SK-N-SH (cell line): ENCODE results near the gene WNT2. TPM values are rescaled to one million over a fixed set of nuclear protein-coding genes. Genes with fewer than 3 reads are reported as not detected.

Experiments used
- CTCF ChIA-PET: fragments of 300-600, 350-600 bp; formaldehyde crosslinking; extraction: SDS; loops from one replicate; lab custom pipeline; 2021; lab: Yijun Ruan, JAX
- POLR2A ChIA-PET: fragments of 350-600 bp; sonication (Branson Sonifier 250); formaldehyde crosslinking; extraction: SDS; loops from one replicate; lab custom pipeline; 2020; ENCODE audit warnings: antibody characterized with exemption, inconsistent platforms; lab: Yijun Ruan, JAX
- DNase-seq: peaks from one replicate; pipeline ENCODE4 v3.0.0; 2012
- H2AFZ ChIP-seq: fragments of 200-600 bp; sonication (generic); 2 replicates; pipeline ENCODE4 v1.8.1; 2016; ENCODE audit warnings: antibody characterized with exemption, mild to moderate bottlenecking, low read depth
- H3F3A ChIP-seq: fragments of 200-600 bp; sonication (generic); replicated peaks from 2 replicates; pipeline ENCODE3; 2016; ENCODE audit warnings: antibody characterized with exemption, mild to moderate bottlenecking; ENCODE audit not compliant: insufficient read depth
- H3K27ac ChIP-seq, 2 experiments: fragments of 200-500 bp in 1 of 2; fragments of 200-600 bp in 1 of 2; sonication (Bioruptor generic) in 1 of 2; sonication (generic), shearing (Covaris generic) in 1 of 2; 2 replicates each; pipeline versions ENCODE4 v1.5.1 to v1.6.1; 2014 to 2016; ENCODE audit warnings: low read depth in 2 of 2, inconsistent platforms in 1 of 2, low read length in 1 of 2, mild to moderate bottlenecking in 1 of 2, mixed read lengths in 1 of 2
- H3K27me3 ChIP-seq: fragments of 200-600 bp; sonication (generic), shearing (Covaris generic); 2 replicates; pipeline ENCODE4 v1.6.1; 2016; ENCODE audit warnings: mixed run types; ENCODE audit not compliant: insufficient read depth
- H3K36me3 ChIP-seq, 2 experiments: fragments of 200-500 bp in 1 of 2; fragments of 200-600 bp in 1 of 2; sonication (Bioruptor generic) in 1 of 2; sonication (generic) in 1 of 2; replicated peaks in 1 of 2; 2 replicates each; pipeline versions ENCODE3 to v1.5.1; 2014 to 2016; ENCODE audit warnings: low read length in 1 of 2, mild to moderate bottlenecking in 1 of 2; ENCODE audit not compliant: insufficient read depth in 2 of 2, control insufficient read depth in 1 of 2
- H3K4me1 ChIP-seq, 2 experiments: fragments of 200-500 bp in 1 of 2; fragments of 200-600 bp in 1 of 2; sonication (Bioruptor generic) in 1 of 2; sonication (generic), shearing (Covaris generic) in 1 of 2; 2 replicates each; pipeline versions ENCODE4 v1.5.1 to v1.6.1; 2014 to 2016; ENCODE audit warnings: low read depth in 1 of 2, low read length in 1 of 2, mixed run types in 1 of 2; ENCODE audit not compliant: insufficient read depth in 2 of 2, control insufficient read depth in 1 of 2
- H3K4me2 ChIP-seq: fragments of 200-600 bp; sonication (generic), shearing (Covaris generic); 2 replicates; pipeline ENCODE4 v1.6.1; 2017; ENCODE audit warnings: mixed run types
- H3K4me3 ChIP-seq, 2 experiments: fragments of 200-500 bp in 1 of 2; fragments of 200-600 bp in 1 of 2; sonication (Bioruptor generic) in 1 of 2; sonication (generic), shearing (Covaris generic) in 1 of 2; 2 replicates each; pipeline versions ENCODE4 v1.5.1 to v1.8.1; 2014 to 2016; ENCODE audit warnings: low read depth in 2 of 2, inconsistent platforms in 1 of 2, low read length in 1 of 2, mild to moderate bottlenecking in 1 of 2, mixed read lengths in 1 of 2, moderate library complexity in 1 of 2
- H3K79me2 ChIP-seq: fragments of 200-600 bp; sonication (generic); 2 replicates; pipeline ENCODE4 v1.8.1; 2017; ENCODE audit warnings: mild to moderate bottlenecking; ENCODE audit not compliant: insufficient read depth
- H3K9ac ChIP-seq: fragments of 200-600 bp; sonication (generic); 2 replicates; pipeline ENCODE4 v1.6.1; 2017; ENCODE audit warnings: mixed run types
- H3K9me2 ChIP-seq: fragments of 200-600 bp; sonication (generic); 2 replicates; pipeline ENCODE4 v1.6.1; 2017; ENCODE audit warnings: mixed run types
- H3K9me3 ChIP-seq: fragments of 200-600 bp; sonication (generic); 2 replicates; pipeline ENCODE4 v1.6.1; 2017; ENCODE audit warnings: mixed run types, mild to moderate bottlenecking, moderate library complexity
- H4K20me1 ChIP-seq: fragments of 200-600 bp; sonication (generic); 2 replicates; pipeline ENCODE4 v1.6.1; 2017; ENCODE audit warnings: mild to moderate bottlenecking, mixed run types; ENCODE audit not compliant: insufficient read depth
- EP300 ChIP-seq, 2 experiments: IDR thresholded peaks; 2 replicates each; pipeline versions ENCODE4 v1.4.0 to v1.6.1; 2012; ENCODE audit warnings: borderline replicate concordance in 1 of 2, low read depth in 1 of 2, low read length in 1 of 2
- EZH2phosphoT487 ChIP-seq: fragments of 200-600 bp; sonication (generic); IDR thresholded peaks from 2 replicates; pipeline ENCODE4 v1.6.1; 2017; ENCODE audit warnings: low read depth, mixed run types, mild to moderate bottlenecking, antibody characterized with exemption, moderate library complexity, borderline replicate concordance
- FOSL2 ChIP-seq: IDR thresholded peaks from 2 replicates; pipeline ENCODE4 v1.4.0; 2012; ENCODE audit warnings: low read depth, mild to moderate bottlenecking, moderate library complexity, borderline replicate concordance
- FOXJ3 ChIP-seq: sonication (generic); formaldehyde crosslinking; IDR thresholded peaks from 2 replicates; pipeline ENCODE4 v1.5.1; 2020; ENCODE audit warnings: mild to moderate bottlenecking, missing genetic modification reagents
- GABPA ChIP-seq: IDR thresholded peaks from 2 replicates; pipeline ENCODE4 v1.4.0; 2012; ENCODE audit warnings: low read depth, mild to moderate bottlenecking
- MEF2A ChIP-seq: IDR thresholded peaks from 2 replicates; pipeline ENCODE4 v1.4.0; 2012; ENCODE audit warnings: low read depth, borderline replicate concordance
- NRF1 ChIP-seq: IDR thresholded peaks from 2 replicates; pipeline ENCODE4 v1.6.1; 2012; ENCODE audit warnings: low read depth, mild to moderate bottlenecking, low read length
- PBX3 ChIP-seq: IDR thresholded peaks from 2 replicates; pipeline ENCODE4; 2012
- POLR2AphosphoS5 ChIP-seq: IDR thresholded peaks from 2 replicates; pipeline ENCODE4 v1.6.1; 2012; ENCODE audit warnings: low read depth, low read length
- RAD21 ChIP-seq: IDR thresholded peaks from 2 replicates; pipeline ENCODE4 v1.6.1; 2012; ENCODE audit warnings: mild to moderate bottlenecking, low read length
- RCOR1 ChIP-seq: fragments of 150-350 bp; IDR thresholded peaks from 2 replicates; pipeline ENCODE4 v1.6.1; 2017; ENCODE audit warnings: antibody characterized with exemption, low read length
- RFX5 ChIP-seq: IDR thresholded peaks from 2 replicates; pipeline ENCODE4 v1.6.1; 2012; ENCODE audit warnings: mild to moderate bottlenecking, improper control_type of control experiment, low read length
- SIN3A ChIP-seq: IDR thresholded peaks from 2 replicates; pipeline ENCODE4 v1.6.1; 2012; ENCODE audit warnings: low read depth, mild to moderate bottlenecking, low read length, moderate library complexity, borderline replicate concordance
- SMC3 ChIP-seq: IDR thresholded peaks from 2 replicates; pipeline ENCODE4 v1.6.1; 2012; ENCODE audit warnings: low read depth, low read length, improper control_type of control experiment
- TCF12 ChIP-seq: IDR thresholded peaks from 2 replicates; pipeline ENCODE4 v1.4.0; 2012
- YY1 ChIP-seq: IDR thresholded peaks from 2 replicates; pipeline ENCODE4 v1.4.0; 2012; ENCODE audit warnings: low read depth, mild to moderate bottlenecking
- WGBS: methylation state at CpG from one replicate; pipeline ENCODE4 v1.1.6; 2017; ENCODE audit warnings: low lambda C conversion rate; 5-methylcytosine and 5-hydroxymethylcytosine counted together
- polyA plus RNA-seq, 3 experiments: library from polyadenylated mRNA; depleted of rRNA; stranded (reverse); fragments of >200 nt; gene quantifications; 2 replicates each; pipeline ENCODE4 v1.2.3, GENCODE V29; 2012

WNT2 gene
- polyA plus RNA-seq, 1 of the 3 experiments (the other 2 are of a cell fraction) = not detected

GRCh38 chr7:117272017-117272759, 50.7 kb downstream of the WNT2 start (continued):
- TF ChIP-seq SIN3A (no peak), SMC3 (no peak), RAD21 (no peak), POLR2AphosphoS5 (no peak), FOSL2 (no peak), RCOR1 (no peak), GABPA (no peak), EZH2phosphoT487 (no peak)

- H2AFZ ChIP-seq = no peak overlapping the region
- H3K4me1 ChIP-seq = no peaks in the 10 kb centered on the region; a peak in 2 of 4 replicates
- CTCF ChIA-PET = no interaction called here
- no peak for TF ChIP-seq RAD21
- TF ChIP-seq FOXJ3 (CRISPR knock-in tag) = no peak
- TF ChIP-seq EZH2phosphoT487 = no peak
- no peak for TF ChIP-seq PBX3
- no peak for TF ChIP-seq NRF1
- TF ChIP-seq TCF12 = no peak
- no peak for TF ChIP-seq SMC3
- no peak for TF ChIP-seq MEF2A
- TF ChIP-seq YY1 = no peak
- TF ChIP-seq RFX5 = no peak
- H3K9me3 ChIP-seq = no peaks in the 10 kb centered on the region
- no peaks in the 10 kb centered on the region for H3K9me2 ChIP-seq
- no peaks in the 10 kb centered on the region for H4K20me1 ChIP-seq
- 0 out of 4 replicates have a peak overlapping the region, but pooled peaks of 1 of the 2 experiments have one; percentile 98 for H3K27ac ChIP-seq
- peaks cover 24% of the 10 kb centered on the region for H3F3A ChIP-seq
- POLR2A ChIA-PET = no interaction called here
- no peaks in the 10 kb centered on the region for H3K79me2 ChIP-seq
- no peak overlapping the region for H3K4me2 ChIP-seq
- no peak overlapping the region for H3K9ac ChIP-seq
- no peaks in the 10 kb centered on the region for H3K27me3 ChIP-seq
- no peak for DNase-seq
- H3K4me3 ChIP-seq = no peak overlapping the region
- no peaks in the 10 kb centered on the region for H3K36me3 ChIP-seq
- WGBS = 92% methylated on average over 3 of the region's 3 CpGs
These were observed 51.3 kb downstream of the WNT2 start for GRCh38 chr7:117271566-117271965.

- H3K9me3 ChIP-seq = no peaks in the 10 kb centered on the region
- WGBS = 43% methylated on average over 9 of the region's 9 CpGs
- no peaks in the 10 kb centered on the region for H3K79me2 ChIP-seq
- no peaks in the 10 kb centered on the region for H3K27me3 ChIP-seq
- TF ChIP-seq RCOR1 (no peak), EP300 (IDR thresholded peaks at IDR 0.05; ENCODE audit: borderline replicate concordance in 1 of 2, low read depth in 1 of 2, low read length in 1 of 2) (no peak)
- TF ChIP-seq, all 33 proteins: peak for 0
- H3K36me3 ChIP-seq = no peaks in the 10 kb centered on the region
- H3K9me2 ChIP-seq = no peaks in the 10 kb centered on the region
- H3F3A ChIP-seq = peaks cover 24% of the 10 kb centered on the region
- H2AFZ ChIP-seq = no peak overlapping the region
- peak overlapping the region; percentile 50 for H3K4me2 ChIP-seq
- H3K27ac ChIP-seq = peak overlapping the region; percentile 5 to 98; a peak in 2 of 4 replicates
- peak overlapping the region; percentile 65 for H3K9ac ChIP-seq
- H3K4me1 ChIP-seq = no peaks in the 10 kb centered on the region; a peak in 2 of 4 replicates
- DNase-seq = no peak
- POLR2A ChIA-PET = no interaction called here
- CTCF ChIA-PET = no interaction called here
- H3K4me3 ChIP-seq = no peak overlapping the region
- no peaks in the 10 kb centered on the region for H4K20me1 ChIP-seq
These were observed 52.5 kb downstream of the WNT2 start for GRCh38 chr7:117270371-117270770.
